Lung (tissue), 12 donors: ENCODE data around the gene PCED1A. TPM values are rescaled to one million over a fixed set of nuclear protein-coding genes. Genes with fewer than 3 reads are reported as not detected.

Source experiments
- ATAC-seq: fragments of 200-7000 bp; cut with Tn5 transposase; one replicate; pipeline ENCODE4 v1.9.1; 2020; ENCODE audit warnings: moderate number of reproducible peaks; ENCODE audit not compliant: insufficient read depth, low FRiP score
- DNase-seq, 3 donors: peaks; one replicate each; pipeline ENCODE4 v3.0.0-alpha.2; 2013 to 2017
- H3K27ac ChIP-seq, 2 donors: one replicate each; pipeline ENCODE4 v1.5.1; 2013; ENCODE audit warnings: mild to moderate bottlenecking in 2 of 2, moderate library complexity in 2 of 2, control low read depth in 1 of 2, inconsistent platforms in 1 of 2, low read depth in 1 of 2, low read length in 1 of 2
- H3K27me3 ChIP-seq, 3 donors: one replicate each; pipeline ENCODE4 v1.5.1; 2013; ENCODE audit warnings: low read length in 2 of 3; ENCODE audit not compliant: control insufficient read depth in 3 of 3, insufficient read depth in 3 of 3
- H3K36me3 ChIP-seq, 4 donors: one replicate each; pipeline ENCODE4 v1.5.1; 2013; ENCODE audit warnings: low read length in 4 of 4, mild to moderate bottlenecking in 1 of 4, moderate library complexity in 1 of 4; ENCODE audit not compliant: control insufficient read depth in 4 of 4, insufficient read depth in 4 of 4
- H3K4me1 ChIP-seq, 5 donors: one replicate each; pipeline ENCODE4 v1.5.1; 2013; ENCODE audit warnings: low read length in 5 of 5, mild to moderate bottlenecking in 2 of 5, moderate library complexity in 1 of 5; ENCODE audit not compliant: control insufficient read depth in 5 of 5, insufficient read depth in 5 of 5
- H3K4me3 ChIP-seq: one replicate; pipeline ENCODE4 v1.5.1; 2013; ENCODE audit warnings: mild to moderate bottlenecking, control low read depth, moderate library complexity
- H3K9ac ChIP-seq, 2 donors: one replicate each; pipeline ENCODE4 v1.5.1; 2013; ENCODE audit warnings: low read length in 2 of 2, control low read depth in 1 of 2; ENCODE audit not compliant: insufficient read depth in 1 of 2
- H3K9me3 ChIP-seq, 4 donors: one replicate each; pipeline ENCODE4 v1.5.1; 2013; ENCODE audit warnings: low read length in 3 of 4, mild to moderate bottlenecking in 1 of 4, moderate library complexity in 1 of 4; ENCODE audit not compliant: control insufficient read depth in 4 of 4, insufficient read depth in 3 of 4
- CTCF ChIP-seq: IDR thresholded peaks from 2 replicates; pipeline ENCODE4 v1.5.1; 2012; ENCODE audit warnings: mild to moderate bottlenecking; ENCODE audit errors: control extremely low read depth, extremely low read depth
- WGBS, 2 donors: extraction: QIAGEN DNeasy Blood & Tissue Kit; methylation state at CpG; one replicate each; pipeline ENCODE4 v1.1.7; 2013; 5-methylcytosine and 5-hydroxymethylcytosine counted together
- polyA plus RNA-seq, 2 donors: library from polyadenylated mRNA; stranded (reverse); fragments of 200-250 nt; gene quantifications; one replicate each; pipeline ENCODE4 v1.2.1, GENCODE V29; 2013
- total RNA-seq, 2 donors: library from RNA; depleted of rRNA in 1 of 2; stranded (reverse); fragments of >200 nt in 1 of 2; gene quantifications; one replicate each; pipeline ENCODE4 v1.2.1, GENCODE V29; 2014 to 2021
- donor health status: control.
- donor health status: control.
- donor health status: Bipolar disorder and iron deficiency.
- donor health status: healthy.
- donor health status: DM: yes; HTN: yes; CAD: no.

The PCED1A gene
- total and polyA plus RNA-seq, 4 donors, result 26.2 to 40.4 (median 35.1) TPM

GRCh38 chr20:2799688-2800520 is 40.6 kb downstream of the PCED1A start:
- Histone ChIP-seq H3K9ac (no peak overlapping the region), H3K27me3 (peaks cover 14 to 37% (median 16%) of the 10 kb centered on the region in 3 donors), H3K9me3 (peaks cover 0 to 3% (median 0%) of the 10 kb centered on the region in 4 donors), H3K27ac (no peak overlapping the region), H3K4me1 (peaks cover 0 to 18% (median 5%) of the 10 kb centered on the region in 5 donors), H3K4me3 (peak overlapping the region; percentile 2), H3K36me3 (peaks cover 0 to 21% (median 3%) of the 10 kb centered on the region in 4 donors)
- DNase-seq, result peak; percentile 35 to 59 (median 48)
- ATAC-seq, result peak; percentile 30
- WGBS, 2 donors, result 2 to 3% methylated on average over 61 of the region's 61 CpGs
- TF ChIP-seq CTCF, result no peak

- TF ChIP-seq CTCF, result no peak
Measured at GRCh38 chr20:2799271-2799670, 41.2 kb downstream of the PCED1A start.

GRCh38 chr20:2798814-2799213 is 41.6 kb downstream of the PCED1A start:
- no peak for TF ChIP-seq CTCF
- peak in 1 of 3 donors; percentile 24 for DNase-seq

More at GRCh38 chr20:2799271-2799670, 41.2 kb downstream of the PCED1A start:
- Histone ChIP-seq H3K4me3 (no peak overlapping the region), H3K4me1 (peaks cover 0 to 18% (median 5%) of the 10 kb centered on the region in 5 donors), H3K9me3 (peaks cover 0 to 3% (median 0%) of the 10 kb centered on the region in 4 donors), H3K27ac (no peak overlapping the region), H3K27me3 (peaks cover 13 to 30% (median 14%) of the 10 kb centered on the region in 3 donors), H3K9ac (no peak overlapping the region), H3K36me3 (peaks cover 0 to 21% (median 3%) of the 10 kb centered on the region in 4 donors)
- 27 to 49% methylated on average over 9 of the region's 9 CpGs for WGBS, 2 donors
- ATAC-seq, result no peak
- DNase-seq, result no peak

More at GRCh38 chr20:2798814-2799213, 41.6 kb downstream of the PCED1A start:
- no peak overlapping the region for H3K9ac ChIP-seq
- WGBS, 2 donors, result 74 to 78% methylated on average over 6 of the region's 6 CpGs
- H3K9me3 ChIP-seq, result peaks cover 0 to 3% (median 0%) of the 10 kb centered on the region in 4 donors
- no peak overlapping the region for H3K27ac ChIP-seq
- H3K4me3 ChIP-seq, result no peak overlapping the region
- peaks cover 0 to 21% (median 3%) of the 10 kb centered on the region in 4 donors for H3K36me3 ChIP-seq
- H3K4me1 ChIP-seq, result peaks cover 0 to 18% (median 5%) of the 10 kb centered on the region in 5 donors
- ATAC-seq, result no peak
- H3K27me3 ChIP-seq, result peaks cover 8 to 26% (median 12%) of the 10 kb centered on the region in 3 donors
